Gastroesophageal sphincter (tissue), 3 donors: Measurements from ENCODE around the gene ZBTB18.

Source experiments
- CTCF ChIP-seq, 4 experiments: fragments of 200-600 bp in 2 of 4; fragments of 450-650 bp in 2 of 4; sonication (generic) in 1 of 4; IDR thresholded peaks; one replicate each; pipeline ENCODE4 v1.5.1; 2017 to 2019; ENCODE audit warnings: antibody characterized with exemption in 4 of 4, mild to moderate bottlenecking in 2 of 4, moderate library complexity in 2 of 4
- POLR2A ChIP-seq, 2 donors: fragments of 450-650 bp; IDR thresholded peaks; one replicate each; pipeline ENCODE4 v1.6.1; 2017; ENCODE audit warnings: antibody characterized with exemption in 2 of 2, mild to moderate bottlenecking in 2 of 2, moderate library complexity in 1 of 2
- POLR2AphosphoS5 ChIP-seq: sonication (generic); formaldehyde crosslinking; IDR thresholded peaks from one replicate; pipeline ENCODE4 v1.6.1; 2017; ENCODE audit warnings: antibody characterized with exemption

- TF ChIP-seq CTCF (IDR thresholded peaks at IDR 0.05) (no peak), POLR2A (IDR thresholded peaks at IDR 0.05) (no peak), POLR2AphosphoS5 (no peak)
Measured at GRCh38 chr1:244083383-244083943, 32.4 kb downstream of the ZBTB18 start.
